Posterior vena cava (tissue), 2 donors: Measurements from ENCODE around the gene NET1. TPM values are rescaled to one million over a fixed set of nuclear protein-coding genes. Genes with fewer than 3 reads are reported as not detected.
A peak's percentile ranks its signal among the peaks of the same experiment; 100 is the strongest.
"Not testable (repeated sequence)": the region's sequence is repeated elsewhere in the genome, so short reads cannot be mapped to it uniquely, and the experiment has no call there.

Experiments used
- DNase-seq: peaks from one replicate; pipeline ENCODE4 v3.0.0-alpha.2; 2020; ENCODE audit warnings: low spot score
- intact Hi-C, 2 donors: fragments of 100-400 bp; cut with DNase I; formaldehyde crosslinking; loops; one replicate each; pipeline versions ENCODE4 v1.14.1 to v1.14.2; 2022 to 2023
- total RNA-seq, 2 donors: library from RNA; stranded (reverse); fragmentation: NEBNext Ultra II Directional; extraction: Animal tissue kit (Norgen Biotek cat#: 25700); gene quantifications; one replicate each; pipeline ENCODE4 v1.2.1, GENCODE V29; 2021
- donor health status: DM: yes; HTN: yes; CAD: no.
- donor health status: DM: yes; HTN: yes; CAD: no.

NET1 gene
- total RNA-seq, 2 donors from 2014 or later = 99.3 to 113 TPM

GRCh38 chr10:5475088-5475487 is 62.7 kb downstream of the NET1 start:
- DNase-seq, intact Hi-C loops: not testable (repeated sequence)

- intact Hi-C loops, DNase-seq: not testable (repeated sequence)
Observed at GRCh38 chr10:5475974-5476807, 63.8 kb downstream of the NET1 start.

GRCh38 chr10:5476918-5477525 is 64.7 kb downstream of the NET1 start:
- intact Hi-C loops = no loop called here
- no peak for DNase-seq

- no peak for DNase-seq
- intact Hi-C loops = no loop called here
Observed at GRCh38 chr10:5477948-5478693, 65.8 kb downstream of the NET1 start.

GRCh38 chr10:5478694-5479305 is 66.4 kb downstream of the NET1 start:
- intact Hi-C loops = no loop called here
- DNase-seq = no peak

- DNase-seq = no peak
Observed at GRCh38 chr10:5479481-5480161, 67.3 kb downstream of the NET1 start.

GRCh38 chr10:5480162-5480941 is 68.0 kb downstream of the NET1 start:
- no peak for DNase-seq
- intact Hi-C loops = no loop called here

More at GRCh38 chr10:5479481-5480161, 67.3 kb downstream of the NET1 start:
- intact Hi-C loops = no loop called here

GRCh38 chr10:5481121-5481520 is 68.8 kb downstream of the NET1 start:
- no peak for DNase-seq
- intact Hi-C loops = no loop called here

- intact Hi-C loops = no loop called here
Observed at GRCh38 chr10:5482016-5482415, 69.7 kb downstream of the NET1 start.

GRCh38 chr10:5484205-5484604 is 71.8 kb downstream of the NET1 start:
- DNase-seq = no peak
- intact Hi-C loops = no loop called here

More at GRCh38 chr10:5482016-5482415, 69.7 kb downstream of the NET1 start:
- DNase-seq = no peak

- no peak for DNase-seq
- intact Hi-C loops = no loop called here
Observed at GRCh38 chr10:5485290-5485689, 72.9 kb downstream of the NET1 start.

- peak; percentile 74 for DNase-seq
- intact Hi-C loops = no loop called here
Observed at GRCh38 chr10:5485948-5486852, 73.8 kb downstream of the NET1 start.

GRCh38 chr10:5486853-5487235 is 74.5 kb downstream of the NET1 start:
- intact Hi-C loops = no loop called here
- DNase-seq = peak; percentile 67

GRCh38 chr10:5488272-5489161 is 76.2 kb downstream of the NET1 start:
- intact Hi-C loops = no loop called here
- peak; percentile 50 for DNase-seq

GRCh38 chr10:5490032-5490431 is 77.7 kb downstream of the NET1 start:
- intact Hi-C loops = no loop called here
- DNase-seq = no peak

GRCh38 chr10:5490698-5491464 is 78.5 kb downstream of the NET1 start:
- peak; percentile 38 for DNase-seq
- intact Hi-C loops = no loop called here
